Ovary (tissue), 3 donors: ENCODE data around the gene ATP1A2.

ENCODE experiments used
- EP300 ChIP-seq: sonication (generic); formaldehyde crosslinking; IDR thresholded peaks from one replicate; pipeline ENCODE4 v1.6.1; 2017; ENCODE audit warnings: antibody characterized with exemption
- POLR2A ChIP-seq: fragments of 450-650 bp; IDR thresholded peaks from one replicate; pipeline ENCODE4 v1.6.1; 2017; ENCODE audit warnings: antibody characterized with exemption, mild to moderate bottlenecking, moderate library complexity
- TF ChIP-seq, protein P1 (sequence below), 3 donors: fragments of 450-650 bp in 2 of 3; fragments of 200-600 bp in 1 of 3; IDR thresholded peaks; one replicate each; pipeline versions ENCODE4 v1.5.1 to v1.8.0; 2016 to 2022; ENCODE audit warnings: antibody characterized with exemption in 3 of 3, mild to moderate bottlenecking in 1 of 3
- donor health status: DM: no; HTN: no; CAD: no.

DNA sequence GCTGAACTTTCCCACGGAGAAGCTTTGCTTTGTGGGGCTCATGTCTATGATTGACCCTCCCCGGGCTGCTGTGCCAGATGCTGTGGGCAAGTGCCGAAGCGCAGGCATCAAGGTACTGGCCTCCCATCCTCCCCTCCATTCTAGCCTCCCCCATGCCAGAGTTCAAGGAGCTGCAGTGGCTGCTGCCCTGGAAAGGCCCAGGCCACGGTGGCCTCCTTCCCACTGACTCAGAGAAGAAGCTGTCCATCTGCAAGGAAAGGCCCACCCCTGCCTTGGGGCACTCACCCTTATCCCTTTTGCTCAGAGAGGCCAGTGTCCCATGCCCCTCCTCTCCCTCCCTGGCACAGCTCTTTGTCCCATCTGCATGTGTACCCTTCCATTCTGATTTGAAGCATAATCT is 14.9 kb downstream of the ATP1A2 start:
- TF ChIP-seq, protein P1, sequence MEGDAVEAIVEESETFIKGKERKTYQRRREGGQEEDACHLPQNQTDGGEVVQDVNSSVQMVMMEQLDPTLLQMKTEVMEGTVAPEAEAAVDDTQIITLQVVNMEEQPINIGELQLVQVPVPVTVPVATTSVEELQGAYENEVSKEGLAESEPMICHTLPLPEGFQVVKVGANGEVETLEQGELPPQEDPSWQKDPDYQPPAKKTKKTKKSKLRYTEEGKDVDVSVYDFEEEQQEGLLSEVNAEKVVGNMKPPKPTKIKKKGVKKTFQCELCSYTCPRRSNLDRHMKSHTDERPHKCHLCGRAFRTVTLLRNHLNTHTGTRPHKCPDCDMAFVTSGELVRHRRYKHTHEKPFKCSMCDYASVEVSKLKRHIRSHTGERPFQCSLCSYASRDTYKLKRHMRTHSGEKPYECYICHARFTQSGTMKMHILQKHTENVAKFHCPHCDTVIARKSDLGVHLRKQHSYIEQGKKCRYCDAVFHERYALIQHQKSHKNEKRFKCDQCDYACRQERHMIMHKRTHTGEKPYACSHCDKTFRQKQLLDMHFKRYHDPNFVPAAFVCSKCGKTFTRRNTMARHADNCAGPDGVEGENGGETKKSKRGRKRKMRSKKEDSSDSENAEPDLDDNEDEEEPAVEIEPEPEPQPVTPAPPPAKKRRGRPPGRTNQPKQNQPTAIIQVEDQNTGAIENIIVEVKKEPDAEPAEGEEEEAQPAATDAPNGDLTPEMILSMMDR (IDR thresholded peaks at IDR 0.05): no peak
- no peak for TF ChIP-seq POLR2A
- TF ChIP-seq EP300: no peak
